Brain microvascular endothelial cell (primary cell): ENCODE data around the gene SIGLEC1.

Experiments used
- DNase-seq: peaks from one replicate; pipeline ENCODE4 v3.0.0-alpha.2; 2020
- H3K27ac ChIP-seq: fragments of 250-450 bp; sonication (Bioruptor Pico); 2 replicates; pipeline ENCODE4 v1.5.1; 2020; ENCODE audit warnings: mild to moderate bottlenecking, moderate library complexity
- H3K27me3 ChIP-seq: fragments of 250-450 bp; sonication (Bioruptor Pico); replicated peaks from 2 replicates; pipeline ENCODE4 v1.5.1; 2020; ENCODE audit warnings: mild to moderate bottlenecking
- H3K36me3 ChIP-seq: fragments of 250-450 bp; sonication (Bioruptor Pico); replicated peaks from 2 replicates; pipeline ENCODE4 v1.5.1; 2020; ENCODE audit warnings: mild to moderate bottlenecking
- H3K4me3 ChIP-seq: 2 replicates; pipeline ENCODE4 v1.5.1; 2011; ENCODE audit warnings: low read depth, mild to moderate bottlenecking, control low read depth, low read length, moderate library complexity
- CTCF ChIP-seq: IDR thresholded peaks from 2 replicates; pipeline ENCODE4 v1.5.1; 2011; ENCODE audit warnings: low read depth, mild to moderate bottlenecking, moderate library complexity, low read length, control low read depth, inconsistent platforms; ENCODE audit errors: missing control alignments
- in situ Hi-C: cut with HindIII; loops from 2 replicates; pipeline ENCODE4 v1.10.0; 2017; ENCODE audit warnings: low sequenced_read_pairs, low pct_ligation_motif_present

SIGLEC1 gene

DNA sequence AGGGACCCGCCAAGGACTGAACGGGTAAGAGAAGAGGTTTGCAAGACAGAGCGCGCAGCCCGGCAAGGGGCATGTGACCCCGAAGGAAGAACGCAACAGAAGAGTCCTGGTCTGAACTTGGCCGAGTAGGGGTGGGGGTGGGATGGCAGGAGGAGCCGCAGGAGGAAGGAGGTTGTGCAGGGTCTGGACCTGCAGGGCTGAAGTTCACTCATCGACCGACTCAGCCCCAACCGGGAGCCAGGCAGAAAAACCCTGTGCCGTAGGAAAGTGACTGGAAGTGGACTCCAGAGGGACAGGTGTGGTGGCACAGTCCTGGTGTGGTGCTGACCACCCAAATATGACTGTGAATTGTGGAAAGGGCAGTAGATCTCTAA, 40.0 kb upstream of the SIGLEC1 start:
- in situ Hi-C loops = no loop called here
- no peak overlapping the region for H3K27ac ChIP-seq
- no peaks in the 10 kb centered on the region for H3K27me3 ChIP-seq
- H3K36me3 ChIP-seq = peaks cover 3% of the 10 kb centered on the region
- H3K4me3 ChIP-seq = peak overlapping the region; percentile 36
- DNase-seq = no peak
- TF ChIP-seq CTCF = no peak

GRCh38 chr20:3751675-3752385, 39.4 kb upstream of the SIGLEC1 start:
- no peak for DNase-seq
- Histone ChIP-seq H3K4me3 (peak overlapping the region; percentile 36), H3K27me3 (no peaks in the 10 kb centered on the region), H3K36me3 (peaks cover 3% of the 10 kb centered on the region), H3K27ac (no peak overlapping the region)
- no peak for TF ChIP-seq CTCF
- in situ Hi-C loops = no loop called here

- Histone ChIP-seq H3K36me3 (peaks cover 3% of the 10 kb centered on the region), H3K27ac (no peak overlapping the region), H3K27me3 (no peaks in the 10 kb centered on the region), H3K4me3 (no peak overlapping the region)
- in situ Hi-C loops = no loop called here
- DNase-seq = no peak
- peak; percentile 38 for TF ChIP-seq CTCF
Observed at GRCh38 chr20:3751305-3751674, 38.9 kb upstream of the SIGLEC1 start.

DNA sequence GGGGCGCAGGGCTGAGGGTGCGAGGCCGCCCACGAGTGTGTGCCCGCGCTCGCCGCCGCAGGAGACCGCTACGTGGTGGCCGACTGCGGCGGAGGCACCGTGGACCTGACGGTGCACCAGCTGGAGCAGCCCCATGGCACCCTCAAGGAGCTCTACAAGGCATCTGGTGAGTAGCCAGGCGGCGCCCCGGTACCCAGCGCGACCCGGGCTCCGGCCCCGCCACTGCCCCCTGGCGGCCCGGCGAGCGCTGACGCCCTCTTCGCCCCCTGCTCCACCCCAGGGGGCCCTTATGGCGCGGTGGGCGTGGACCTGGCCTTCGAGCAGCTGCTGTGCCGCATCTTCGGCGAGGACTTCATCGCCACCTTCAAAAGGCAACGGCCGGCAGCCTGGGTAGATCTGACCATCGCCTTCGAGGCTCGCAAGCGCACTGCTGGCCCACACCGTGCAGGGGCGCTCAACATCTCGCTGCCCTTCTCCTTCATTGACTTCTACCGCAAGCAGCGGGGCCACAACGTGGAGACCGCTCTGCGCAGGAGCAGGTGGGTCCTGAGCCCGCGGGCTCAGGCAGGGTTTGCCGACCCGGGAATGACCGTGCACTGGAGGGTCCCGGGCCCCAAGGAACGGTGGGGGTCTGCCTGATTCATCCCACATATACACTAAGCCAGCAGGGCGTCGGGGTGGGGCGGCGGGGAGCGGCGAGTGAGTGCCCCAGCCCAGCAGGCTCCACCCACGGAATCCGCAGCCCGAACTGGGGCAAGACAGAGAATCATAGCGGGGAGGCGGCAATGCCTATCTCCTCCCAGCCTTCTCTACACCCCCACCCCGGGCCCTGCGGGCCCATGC, 37.5 kb upstream of the SIGLEC1 start:
- DNase-seq = no peak
- no peak overlapping the region for H3K27ac ChIP-seq
- peak; percentile 64 for TF ChIP-seq CTCF
- peak overlapping the region; percentile 20 for H3K4me3 ChIP-seq
- no peaks in the 10 kb centered on the region for H3K27me3 ChIP-seq
- in situ Hi-C loops = no loop called here
- no peaks in the 10 kb centered on the region for H3K36me3 ChIP-seq

DNA sequence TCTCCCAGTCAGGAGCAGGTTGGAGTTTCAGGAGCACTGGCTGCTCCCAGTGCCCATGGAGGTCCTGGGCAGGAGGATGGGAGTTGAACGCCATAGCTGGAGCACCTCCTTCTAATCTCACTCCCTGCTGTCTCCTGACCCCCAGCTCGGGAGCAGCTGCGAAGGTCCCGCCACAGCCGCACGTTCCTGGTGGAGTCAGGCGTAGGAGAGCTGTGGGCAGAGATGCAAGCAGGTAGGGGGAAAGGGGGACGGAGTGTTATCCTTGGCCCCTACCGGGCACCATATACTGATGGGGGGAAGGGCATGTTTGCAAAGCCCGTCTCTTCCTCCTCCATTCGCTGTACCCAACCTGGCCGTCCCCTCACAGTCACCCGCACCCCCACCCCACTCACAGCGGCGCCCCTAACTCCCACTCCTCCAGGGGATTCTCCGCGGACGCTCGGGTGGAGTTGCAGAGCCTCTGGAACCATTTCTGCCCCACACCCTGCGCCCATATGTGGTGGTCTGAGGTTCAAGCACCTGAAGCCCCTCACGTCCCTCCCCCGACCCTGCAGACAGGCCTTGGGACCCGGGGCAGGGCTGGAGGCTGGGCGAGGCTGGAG, 36.8 kb upstream of the SIGLEC1 start:
- TF ChIP-seq CTCF = no peak
- in situ Hi-C loops = no loop called here
- Histone ChIP-seq H3K36me3 (no peaks in the 10 kb centered on the region), H3K27ac (no peak overlapping the region), H3K4me3 (no peak overlapping the region), H3K27me3 (no peaks in the 10 kb centered on the region)
- DNase-seq = no peak
